Measurements from ENCODE around the gene SYCP3. TPM values are rescaled to one million over a fixed set of nuclear protein-coding genes. Genes with fewer than 3 reads are reported as not detected.

The SYCP3 gene
- total RNA-seq, 4 donors from 2014 or later = not detected

- TF ChIP-seq POLR2AphosphoS5 (IDR thresholded peaks at IDR 0.05) (no peak), CTCF (IDR thresholded peaks at IDR 0.05) (no peak), EP300 (IDR thresholded peaks at IDR 0.05) (no peak), POLR2A (IDR thresholded peaks at IDR 0.05; ENCODE audit: low read depth) (no peak)
- Histone ChIP-seq H3K27ac (replicated peaks in 1 of 4) (no peak overlapping the region), H3K4me3 (no peak overlapping the region), H3K4me1 (peaks cover 20 to 59% (median 37%) of the 10 kb centered on the region in 4 donors), H3K36me3 (no peaks in the 10 kb centered on the region), H3K9me3 (no peaks in the 10 kb centered on the region), H3K27me3 (no peaks in the 10 kb centered on the region)
- intact Hi-C loops (cut with DNase I) = no loop called here
- DNase-seq (ENCODE audit: extremely low spot score) = no peak
- 100% methylated on average over 1 of the region's 1 CpG for WGBS
Observed at GRCh38 chr12:101706403-101706802, 32.9 kb downstream of the SYCP3 start.

- intact Hi-C loops (cut with DNase I) = no loop called here
- H3K4me1 ChIP-seq = peaks cover 43 to 66% (median 62%) of the 10 kb centered on the region in 4 donors
- no peak for TF ChIP-seq EP300 (IDR thresholded peaks at IDR 0.05)
- TF ChIP-seq POLR2A (IDR thresholded peaks at IDR 0.05; ENCODE audit: low read depth) = no peak
- no peak for TF ChIP-seq POLR2AphosphoS5 (IDR thresholded peaks at IDR 0.05)
- no peak for TF ChIP-seq CTCF (IDR thresholded peaks at IDR 0.05)
- H3K27ac ChIP-seq (replicated peaks in 1 of 4) = no peak overlapping the region
- H3K4me3 ChIP-seq = no peak overlapping the region
- WGBS = 79% methylated on average over 3 of the region's 3 CpGs
- H3K9me3 ChIP-seq = no peaks in the 10 kb centered on the region
- DNase-seq (ENCODE audit: extremely low spot score) = no peak
- no peaks in the 10 kb centered on the region for H3K27me3 ChIP-seq
- no peaks in the 10 kb centered on the region for H3K36me3 ChIP-seq
Observed at GRCh38 chr12:101703487-101703886, 35.8 kb downstream of the SYCP3 start.

- H3K4me1 ChIP-seq = peaks cover 59 to 71% (median 68%) of the 10 kb centered on the region in 4 donors
- 85% methylated on average over 2 of the region's 2 CpGs for WGBS
- peak overlapping the region in 3 of 4 donors; percentile 50 to 97 (median 95) for H3K27ac ChIP-seq (replicated peaks in 1 of 4)
- no peak for DNase-seq (ENCODE audit: extremely low spot score)
- H3K36me3 ChIP-seq = no peaks in the 10 kb centered on the region
- intact Hi-C loops (cut with DNase I) = no loop called here
- no peaks in the 10 kb centered on the region for H3K9me3 ChIP-seq
- H3K27me3 ChIP-seq = no peaks in the 10 kb centered on the region
- no peak for TF ChIP-seq POLR2AphosphoS5 (IDR thresholded peaks at IDR 0.05)
- no peak for TF ChIP-seq EP300 (IDR thresholded peaks at IDR 0.05)
- no peak for TF ChIP-seq CTCF (IDR thresholded peaks at IDR 0.05)
- no peak for TF ChIP-seq POLR2A (IDR thresholded peaks at IDR 0.05; ENCODE audit: low read depth)
- peak overlapping the region in 1 of 4 donors; percentile 27 for H3K4me3 ChIP-seq
Observed at GRCh38 chr12:101700299-101700820, 38.9 kb downstream of the SYCP3 start.

- DNase-seq (ENCODE audit: extremely low spot score) = no peak
- 77% methylated on average over 12 of the region's 12 CpGs for WGBS
- H3K27ac ChIP-seq (replicated peaks in 1 of 4) = peak overlapping the region; percentile 89 to 97 (median 96)
- no peak for TF ChIP-seq EP300 (IDR thresholded peaks at IDR 0.05)
- no peak for TF ChIP-seq CTCF (IDR thresholded peaks at IDR 0.05)
- TF ChIP-seq POLR2AphosphoS5 (IDR thresholded peaks at IDR 0.05) = no peak
- TF ChIP-seq POLR2A (IDR thresholded peaks at IDR 0.05; ENCODE audit: low read depth) = no peak
- H3K4me3 ChIP-seq = peak overlapping the region; percentile 70 to 94 (median 90)
- no peaks in the 10 kb centered on the region for H3K36me3 ChIP-seq
- no peaks in the 10 kb centered on the region for H3K9me3 ChIP-seq
- peaks cover 61 to 74% (median 70%) of the 10 kb centered on the region in 4 donors for H3K4me1 ChIP-seq
- H3K27me3 ChIP-seq = no peaks in the 10 kb centered on the region
- intact Hi-C loops (cut with DNase I) = loop anchor here (5.0 kb wide), 1 partner anchor 363 kb away; the partner anchor contains the start of gene WASHC3
Observed at GRCh38 chr12:101698800-101699347, 40.4 kb downstream of the SYCP3 start.

Data from esophagus muscularis mucosa (tissue), 4 donors.